DOHH2 (cell line): ENCODE results near the gene OAS2.

ENCODE experiments used
- CTCF ChIP-seq: fragments of 200-600 bp; sonication (generic); IDR thresholded peaks from one replicate; pipeline ENCODE4 v1.5.1; 2014; ENCODE audit warnings: antibody characterized with exemption, mild to moderate bottlenecking, low read depth, low read length; ENCODE audit not compliant: poor library complexity, severe bottlenecking
- EZH2phosphoT487 ChIP-seq: fragments of 200-600 bp; sonication (generic); IDR thresholded peaks from 2 replicates; pipeline ENCODE4 v1.6.1; 2017; ENCODE audit warnings: borderline replicate concordance, mild to moderate bottlenecking, antibody characterized with exemption, low read length, moderate library complexity, mixed read lengths

- TF ChIP-seq CTCF (peak; percentile 84), EZH2phosphoT487 (no peak)
Measured at GRCh38 chr12:113030875-113031525, 52.7 kb downstream of the OAS2 start.
